Measurements from ENCODE around the gene TMEM145.

Gene TMEM145

DNA sequence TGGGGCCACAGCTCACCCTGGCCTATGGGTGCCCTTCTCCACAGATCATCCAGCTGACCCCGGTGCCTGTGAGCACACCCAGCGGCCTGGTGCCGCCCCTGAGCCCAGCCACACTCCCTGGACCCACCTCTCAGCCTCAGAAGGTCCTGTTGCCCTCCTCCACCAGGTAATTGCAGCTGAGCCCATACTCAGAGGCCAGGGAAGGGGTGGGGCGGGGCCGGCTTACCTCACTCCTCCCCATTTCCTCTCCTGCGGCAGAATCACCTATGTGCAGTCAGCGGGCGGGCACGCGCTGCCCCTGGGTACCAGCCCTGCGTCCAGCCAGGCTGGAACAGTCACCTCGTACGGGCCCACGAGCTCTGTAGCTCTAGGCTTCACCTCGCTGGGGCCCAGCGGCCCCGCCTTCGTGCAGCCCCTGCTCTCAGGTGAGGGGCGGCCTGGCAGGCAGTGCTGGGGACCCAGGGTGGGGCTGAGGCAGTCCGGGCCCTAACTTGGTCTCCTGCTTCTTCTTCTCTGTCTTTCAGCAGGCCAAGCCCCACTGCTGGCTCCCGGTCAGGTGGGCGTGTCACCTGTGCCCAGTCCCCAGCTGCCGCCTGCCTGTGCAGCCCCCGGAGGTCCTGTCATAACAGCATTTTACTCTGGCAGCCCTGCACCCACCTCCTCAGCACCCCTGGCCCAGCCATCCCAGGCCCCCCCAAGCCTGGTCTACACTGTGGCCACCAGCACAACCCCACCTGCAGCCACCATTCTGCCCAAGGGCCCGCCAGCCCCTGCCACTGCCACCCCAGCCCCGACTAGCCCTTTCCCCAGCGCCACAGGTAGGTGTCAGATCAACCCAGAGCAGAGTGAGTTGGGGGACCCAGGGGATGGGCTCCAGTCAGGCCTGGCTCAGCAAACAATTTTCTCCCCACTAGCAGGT, 20.8 kb upstream of the TMEM145 start:
- no peaks in the 10 kb centered on the region for H3K79me2 ChIP-seq (ENCODE audit: insufficient read depth, low read length)
- H3K9ac ChIP-seq (ENCODE audit: low read depth, low read length, poor library complexity, severe bottlenecking) = no peak overlapping the region
- H3F3A ChIP-seq (ENCODE audit: low read depth) = no peaks in the 10 kb centered on the region
- no peak overlapping the region for H3K4me2 ChIP-seq (ENCODE audit: low read depth, low read length, poor library complexity, severe bottlenecking)
- H3K27me3 ChIP-seq (ENCODE audit: insufficient read depth, low read length, poor library complexity, severe bottlenecking) = no peaks in the 10 kb centered on the region
- H3K4me1 ChIP-seq (ENCODE audit: insufficient read depth, low read length, poor library complexity, severe bottlenecking) = no peaks in the 10 kb centered on the region
- no peaks in the 10 kb centered on the region for H3K9me3 ChIP-seq (ENCODE audit: insufficient read depth, low read depth, low read length)
- peaks cover 61% of the 10 kb centered on the region; the same call in 1 of the 2 replicates for H3K36me3 ChIP-seq (ENCODE audit: insufficient read depth, low read length)
- no peak overlapping the region for H2AFZ ChIP-seq (ENCODE audit: low read length)
- peaks cover 3% of the 10 kb centered on the region for H4K20me1 ChIP-seq (ENCODE audit: insufficient read depth, low read length, poor library complexity, severe bottlenecking)
- H3K4me3 ChIP-seq (ENCODE audit: low read length, poor library complexity, severe bottlenecking) = no peak overlapping the region
- H3K9me2 ChIP-seq (replicated peaks; ENCODE audit: low read depth, low read length) = no peaks in the 10 kb centered on the region
- no peak for TF ChIP-seq EZH2phosphoT487 (IDR thresholded peaks at IDR 0.05; ENCODE audit: borderline replicate concordance)
- TF ChIP-seq, protein P1, sequence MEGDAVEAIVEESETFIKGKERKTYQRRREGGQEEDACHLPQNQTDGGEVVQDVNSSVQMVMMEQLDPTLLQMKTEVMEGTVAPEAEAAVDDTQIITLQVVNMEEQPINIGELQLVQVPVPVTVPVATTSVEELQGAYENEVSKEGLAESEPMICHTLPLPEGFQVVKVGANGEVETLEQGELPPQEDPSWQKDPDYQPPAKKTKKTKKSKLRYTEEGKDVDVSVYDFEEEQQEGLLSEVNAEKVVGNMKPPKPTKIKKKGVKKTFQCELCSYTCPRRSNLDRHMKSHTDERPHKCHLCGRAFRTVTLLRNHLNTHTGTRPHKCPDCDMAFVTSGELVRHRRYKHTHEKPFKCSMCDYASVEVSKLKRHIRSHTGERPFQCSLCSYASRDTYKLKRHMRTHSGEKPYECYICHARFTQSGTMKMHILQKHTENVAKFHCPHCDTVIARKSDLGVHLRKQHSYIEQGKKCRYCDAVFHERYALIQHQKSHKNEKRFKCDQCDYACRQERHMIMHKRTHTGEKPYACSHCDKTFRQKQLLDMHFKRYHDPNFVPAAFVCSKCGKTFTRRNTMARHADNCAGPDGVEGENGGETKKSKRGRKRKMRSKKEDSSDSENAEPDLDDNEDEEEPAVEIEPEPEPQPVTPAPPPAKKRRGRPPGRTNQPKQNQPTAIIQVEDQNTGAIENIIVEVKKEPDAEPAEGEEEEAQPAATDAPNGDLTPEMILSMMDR (conservative IDR thresholded peaks at IDR 0.05; ENCODE audit: low read length) = no peak

DNA sequence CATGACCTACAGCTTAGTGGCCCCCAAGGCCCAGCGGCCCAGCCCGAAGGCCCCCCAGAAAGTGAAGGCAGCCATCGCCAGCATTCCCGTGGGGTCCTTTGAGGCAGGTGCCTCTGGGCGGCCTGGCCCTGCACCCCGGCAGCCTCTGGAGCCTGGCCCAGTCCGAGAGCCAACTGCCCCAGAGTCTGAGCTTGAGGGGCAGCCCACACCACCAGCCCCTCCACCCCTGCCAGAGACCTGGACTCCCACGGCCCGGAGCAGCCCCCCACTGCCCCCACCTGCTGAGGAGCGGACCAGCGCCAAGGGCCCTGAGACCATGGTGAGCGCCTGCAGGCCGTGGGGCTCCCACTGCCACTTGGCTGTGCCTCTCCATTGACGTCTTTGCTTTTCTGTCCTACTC, 20.1 kb upstream of the TMEM145 start:
- H3K79me2 ChIP-seq (ENCODE audit: insufficient read depth, low read length) = no peaks in the 10 kb centered on the region
- H3K4me2 ChIP-seq (ENCODE audit: low read depth, low read length, poor library complexity, severe bottlenecking) = no peak overlapping the region
- peaks cover 54% of the 10 kb centered on the region; the same call in 1 of the 2 replicates for H3K36me3 ChIP-seq (ENCODE audit: insufficient read depth, low read length)
- no peaks in the 10 kb centered on the region for H3K27me3 ChIP-seq (ENCODE audit: insufficient read depth, low read length, poor library complexity, severe bottlenecking)
- no peak overlapping the region for H3K4me3 ChIP-seq (ENCODE audit: low read length, poor library complexity, severe bottlenecking)
- H4K20me1 ChIP-seq (ENCODE audit: insufficient read depth, low read length, poor library complexity, severe bottlenecking) = peaks cover 3% of the 10 kb centered on the region
- H3K9ac ChIP-seq (ENCODE audit: low read depth, low read length, poor library complexity, severe bottlenecking) = no peak overlapping the region
- TF ChIP-seq EZH2phosphoT487 (IDR thresholded peaks at IDR 0.05; ENCODE audit: borderline replicate concordance) = no peak
- TF ChIP-seq, protein P1 (conservative IDR thresholded peaks at IDR 0.05; ENCODE audit: low read length) = no peak
- no peaks in the 10 kb centered on the region for H3K9me2 ChIP-seq (replicated peaks; ENCODE audit: low read depth, low read length)
- no peaks in the 10 kb centered on the region for H3F3A ChIP-seq (ENCODE audit: low read depth)
- no peak overlapping the region for H2AFZ ChIP-seq (ENCODE audit: low read length)
- no peaks in the 10 kb centered on the region for H3K4me1 ChIP-seq (ENCODE audit: insufficient read depth, low read length, poor library complexity, severe bottlenecking)
- no peaks in the 10 kb centered on the region for H3K9me3 ChIP-seq (ENCODE audit: insufficient read depth, low read depth, low read length)

DNA sequence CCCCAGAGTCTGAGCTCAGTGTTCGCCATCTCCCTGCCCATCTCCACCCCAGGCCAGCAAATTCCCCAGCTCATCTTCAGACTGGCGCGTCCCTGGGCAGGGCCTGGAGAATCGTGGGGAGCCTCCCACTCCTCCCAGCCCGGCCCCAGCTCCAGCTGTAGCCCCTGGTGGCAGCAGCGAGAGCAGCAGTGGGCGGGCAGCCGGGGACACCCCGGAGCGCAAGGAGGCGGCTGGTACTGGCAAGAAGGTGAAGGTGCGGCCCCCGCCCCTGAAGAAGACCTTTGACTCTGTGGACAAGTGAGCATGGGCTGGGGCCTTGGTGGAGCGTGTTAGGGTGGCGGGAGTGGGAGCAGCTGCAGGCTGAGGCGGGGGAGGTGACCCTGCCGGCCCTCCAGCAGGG, 19.6 kb upstream of the TMEM145 start:
- H3F3A ChIP-seq (ENCODE audit: low read depth) = no peaks in the 10 kb centered on the region
- no peaks in the 10 kb centered on the region for H3K4me1 ChIP-seq (ENCODE audit: insufficient read depth, low read length, poor library complexity, severe bottlenecking)
- peaks cover under 1% of the 10 kb centered on the region for H4K20me1 ChIP-seq (ENCODE audit: insufficient read depth, low read length, poor library complexity, severe bottlenecking)
- no peaks in the 10 kb centered on the region for H3K27me3 ChIP-seq (ENCODE audit: insufficient read depth, low read length, poor library complexity, severe bottlenecking)
- no peaks in the 10 kb centered on the region for H3K9me2 ChIP-seq (replicated peaks; ENCODE audit: low read depth, low read length)
- H2AFZ ChIP-seq (ENCODE audit: low read length) = no peak overlapping the region
- no peaks in the 10 kb centered on the region for H3K9me3 ChIP-seq (ENCODE audit: insufficient read depth, low read depth, low read length)
- no peaks in the 10 kb centered on the region for H3K79me2 ChIP-seq (ENCODE audit: insufficient read depth, low read length)
- TF ChIP-seq EZH2phosphoT487 (IDR thresholded peaks at IDR 0.05; ENCODE audit: borderline replicate concordance) = no peak
- TF ChIP-seq, protein P1 (conservative IDR thresholded peaks at IDR 0.05; ENCODE audit: low read length) = no peak
- H3K9ac ChIP-seq (ENCODE audit: low read depth, low read length, poor library complexity, severe bottlenecking) = no peak overlapping the region
- H3K4me3 ChIP-seq (ENCODE audit: low read length, poor library complexity, severe bottlenecking) = no peak overlapping the region
- H3K4me2 ChIP-seq (ENCODE audit: low read depth, low read length, poor library complexity, severe bottlenecking) = no peak overlapping the region
- H3K36me3 ChIP-seq (ENCODE audit: insufficient read depth, low read length) = peaks cover 49% of the 10 kb centered on the region; the same call in 1 of the 2 replicates

Data from Loucy (cell line).